Right ventricle myocardium inferior (tissue), 1 donor: ENCODE data around the gene FRMD3. TPM values are rescaled to one million over a fixed set of nuclear protein-coding genes. Genes with fewer than 3 reads are reported as not detected.

Experiments
- ATAC-seq: fragments of 200-7000 bp; cut with Tn5 transposase; one replicate; pipeline ENCODE4 v1.9.1; 2020; ENCODE audit warnings: mild to moderate bottlenecking, moderate library complexity
- DNase-seq: peaks from one replicate; pipeline ENCODE4 v3.0.0; 2021; ENCODE audit errors: missing footprints
- intact Hi-C: fragments of 100-400 bp; cut with DNase I; formaldehyde crosslinking; loops from one replicate; pipeline ENCODE4 v1.11.0; 2022
- total RNA-seq: library from RNA; stranded (reverse); fragmentation: NEBNext Ultra II Directional; extraction: Animal tissue kit (Norgen Biotek cat#: 25700); gene quantifications from one replicate; pipeline ENCODE4 v1.2.1, GENCODE V29; 2021
- donor health status: DM: no; HTN: yes; CAD: no; lungs with severe emphysema.

Gene FRMD3
- total RNA-seq, 1 donor from 2014 or later, result 98.9 TPM

DNA sequence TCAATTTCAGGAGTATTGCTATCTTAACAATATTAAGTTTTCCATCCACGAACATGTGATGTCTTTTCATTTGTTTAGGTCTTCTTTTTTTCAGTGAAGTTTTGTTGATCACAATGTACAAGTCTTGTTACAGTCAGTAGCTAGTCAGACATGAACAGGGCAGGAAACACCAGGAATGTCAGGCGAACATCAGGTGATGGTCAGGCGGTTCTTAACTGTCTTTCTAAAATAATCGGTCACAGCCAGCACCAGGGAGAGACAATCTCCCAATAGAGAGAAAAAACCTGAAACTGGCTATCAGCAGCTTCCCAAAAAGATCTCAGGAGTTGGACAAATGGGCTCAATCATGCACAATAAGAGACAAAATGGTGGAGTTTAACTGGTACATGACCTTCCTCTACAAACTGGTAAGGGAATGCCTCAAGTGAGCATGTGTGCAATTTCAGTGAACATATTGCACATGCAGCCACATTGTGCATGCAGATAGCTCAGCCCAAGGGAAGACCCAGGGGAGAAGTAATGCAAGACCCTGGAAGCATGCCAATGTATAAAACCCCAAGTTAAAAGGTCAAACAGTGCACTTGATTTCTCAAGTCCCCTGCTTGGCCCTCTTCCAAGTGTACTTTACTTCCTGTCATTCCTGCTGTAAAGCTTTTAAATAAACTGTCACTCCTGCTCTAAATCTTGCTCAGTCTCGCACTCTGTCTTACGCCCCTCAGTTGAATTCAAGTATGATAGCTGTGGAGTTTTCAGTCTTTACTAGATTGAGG lies 299.1 kb downstream of the FRMD3 start:
- intact Hi-C loops, result loop anchor here (10.0 kb wide), 1 partner anchor 466 kb away; the partner anchor contains the start of gene UBQLN1
- DNase-seq, result no peak

GRCh38 chr9:83236029-83236696 lies 302.0 kb downstream of the FRMD3 start:
- DNase-seq (no peak), ATAC-seq (no peak)
- intact Hi-C loops, result loop anchor here (10.0 kb wide), 1 partner anchor 469 kb away; the partner anchor contains the start of gene UBQLN1

More for the DNA sequence above, 299.1 kb downstream of the FRMD3 start:
- peak; percentile 67 for ATAC-seq

DNA sequence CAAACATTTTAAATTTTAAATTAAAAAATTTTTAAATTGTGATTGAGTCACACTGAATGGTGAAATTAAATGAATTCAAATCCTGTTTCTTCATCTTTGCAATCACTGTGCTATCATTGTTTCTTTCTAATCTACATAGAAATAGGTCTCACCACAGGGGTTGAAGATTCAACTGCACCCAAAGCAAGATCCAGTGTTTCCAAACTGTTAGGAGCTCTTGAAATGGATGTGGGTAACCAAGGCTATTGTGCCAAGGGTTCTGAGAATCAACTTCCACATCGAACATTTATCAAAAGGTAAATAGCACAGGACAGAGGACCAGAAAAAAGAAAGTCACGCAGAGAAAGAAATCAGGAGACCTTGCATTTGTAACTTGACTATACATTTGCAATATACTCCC lies 302.7 kb downstream of the FRMD3 start:
- intact Hi-C loops, result loop anchor here (10.0 kb wide), 1 partner anchor 469 kb away; the partner anchor contains the start of gene UBQLN1
- DNase-seq (no peak), ATAC-seq (no peak)

DNA sequence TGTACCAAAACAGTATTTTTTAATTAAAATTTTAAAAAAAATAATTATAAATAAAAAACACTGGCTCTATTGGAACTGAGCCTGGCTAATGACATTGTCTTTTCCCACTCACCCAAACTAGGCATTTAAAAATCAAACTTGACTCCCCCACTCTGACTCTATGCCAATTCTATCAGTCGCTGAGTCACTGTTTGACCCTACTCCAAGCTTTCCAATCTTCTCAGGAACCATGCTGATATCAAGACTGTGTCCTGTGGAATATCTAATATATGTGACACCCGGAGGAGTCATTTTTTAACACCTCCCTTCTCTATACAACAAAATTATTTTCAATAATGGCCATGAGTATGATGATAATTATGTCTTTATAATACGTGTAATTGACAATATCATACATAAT lies 303.7 kb downstream of the FRMD3 start:
- DNase-seq, result no peak
- ATAC-seq, result no peak
- intact Hi-C loops, result loop anchor here (5.0 to 10.0 kb wide), 2 partner anchors 33 to 470 kb away; partner anchors contain the start of gene UBQLN1

DNA sequence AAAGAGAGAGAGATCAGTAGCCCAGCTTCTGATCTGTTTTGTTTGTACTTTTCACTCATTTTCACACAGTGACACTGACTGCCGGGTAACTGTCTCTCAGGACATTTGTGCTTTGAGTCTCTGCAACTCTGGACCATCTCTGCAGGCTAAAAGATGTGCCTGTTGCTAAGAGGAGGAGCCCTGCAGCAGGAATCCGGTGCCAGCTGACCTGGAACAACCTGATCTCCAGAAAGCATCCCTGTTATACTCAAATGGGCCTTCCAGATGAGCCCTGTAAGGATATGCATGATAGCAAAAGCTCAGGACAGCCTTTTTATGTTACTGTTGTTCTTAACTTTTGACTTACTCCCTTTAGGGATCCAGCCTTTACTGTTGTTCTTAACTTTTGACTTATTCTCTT lies 304.6 kb downstream of the FRMD3 start:
- ATAC-seq (peak; percentile 31), DNase-seq (no peak)
- intact Hi-C loops, result loop anchor here (5.0 to 10.0 kb wide), 2 partner anchors 34 to 471 kb away; partner anchors contain the start of gene UBQLN1

GRCh38 chr9:83231039-83231438 lies 307.2 kb downstream of the FRMD3 start:
- intact Hi-C loops, result loop anchor here (5.0 to 10.0 kb wide), 2 partner anchors 36 to 474 kb away; partner anchors contain the start of gene UBQLN1
- peak; percentile 42 for ATAC-seq
- DNase-seq, result no peak

DNA sequence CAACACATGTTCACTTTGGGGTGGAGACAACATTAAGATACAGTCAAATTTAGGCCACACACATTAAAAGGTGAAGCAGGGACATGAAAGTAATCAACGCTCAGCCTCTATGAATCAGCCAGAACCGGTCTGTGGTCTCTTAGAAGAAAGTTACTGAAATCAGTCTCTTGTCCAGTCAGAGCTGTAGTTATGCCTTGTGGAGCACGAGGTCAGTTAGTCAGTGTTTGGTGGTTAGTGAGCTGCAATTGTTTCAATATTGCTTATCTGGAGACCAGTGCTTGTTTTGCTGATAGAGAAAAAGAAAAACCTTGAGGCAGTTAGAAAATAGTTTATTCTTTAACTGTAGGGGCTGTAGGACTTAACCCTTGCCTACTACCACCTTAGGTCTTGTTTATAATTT lies 317.5 kb downstream of the FRMD3 start:
- intact Hi-C loops, result no loop called here
- no peak for ATAC-seq
- no peak for DNase-seq

GRCh38 chr9:83219924-83220438 lies 318.2 kb downstream of the FRMD3 start:
- no peak for DNase-seq
- intact Hi-C loops, result loop anchor here (2.0 to 5.0 kb wide), 3 partner anchors 107 to 319 kb away; partner anchors contain the start of gene FRMD3
- peak; percentile 15 for ATAC-seq

DNA sequence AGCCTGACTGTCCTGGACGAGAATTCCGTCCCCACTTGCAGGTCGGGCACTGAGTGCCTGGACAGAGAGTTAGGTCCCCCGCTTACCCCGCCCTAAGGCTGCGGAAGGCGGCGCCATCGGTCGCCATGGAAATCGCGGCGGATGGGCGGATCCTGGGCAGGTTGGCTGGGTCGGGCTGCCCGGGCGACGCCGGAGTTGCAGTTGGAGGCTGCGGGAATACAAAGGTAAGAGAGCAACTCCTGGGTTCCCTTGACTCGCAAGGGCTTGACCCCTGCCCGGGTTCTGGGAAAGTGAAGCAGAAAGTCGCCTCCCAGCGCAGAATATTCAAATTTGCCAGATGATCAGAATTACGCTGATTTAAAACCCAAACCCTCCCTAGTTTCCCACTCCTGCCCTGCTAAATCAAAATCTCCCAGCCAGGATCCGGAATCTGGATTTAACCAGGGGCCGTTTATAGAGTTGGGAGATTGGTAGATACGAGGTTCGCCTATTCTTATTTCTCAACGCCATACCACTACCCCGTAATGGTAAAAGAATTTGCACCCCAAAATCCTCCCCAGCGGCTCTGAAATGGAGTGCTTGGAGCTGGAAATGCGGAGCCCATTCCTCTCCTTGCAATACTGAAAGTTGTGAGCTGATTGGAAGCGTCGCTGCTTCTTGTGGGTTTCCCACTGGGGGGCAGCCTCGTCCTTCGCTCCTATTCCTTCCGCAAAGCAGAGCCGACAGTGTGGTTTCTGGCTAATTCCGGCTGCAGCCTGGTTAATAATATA lies 318.9 kb downstream of the FRMD3 start:
- DNase-seq, result peak; percentile 86
- peak; percentile 97 for ATAC-seq
- intact Hi-C loops, result loop anchor here (2.0 to 5.0 kb wide), 3 partner anchors 108 to 319 kb away; partner anchors contain the start of gene FRMD3

DNA sequence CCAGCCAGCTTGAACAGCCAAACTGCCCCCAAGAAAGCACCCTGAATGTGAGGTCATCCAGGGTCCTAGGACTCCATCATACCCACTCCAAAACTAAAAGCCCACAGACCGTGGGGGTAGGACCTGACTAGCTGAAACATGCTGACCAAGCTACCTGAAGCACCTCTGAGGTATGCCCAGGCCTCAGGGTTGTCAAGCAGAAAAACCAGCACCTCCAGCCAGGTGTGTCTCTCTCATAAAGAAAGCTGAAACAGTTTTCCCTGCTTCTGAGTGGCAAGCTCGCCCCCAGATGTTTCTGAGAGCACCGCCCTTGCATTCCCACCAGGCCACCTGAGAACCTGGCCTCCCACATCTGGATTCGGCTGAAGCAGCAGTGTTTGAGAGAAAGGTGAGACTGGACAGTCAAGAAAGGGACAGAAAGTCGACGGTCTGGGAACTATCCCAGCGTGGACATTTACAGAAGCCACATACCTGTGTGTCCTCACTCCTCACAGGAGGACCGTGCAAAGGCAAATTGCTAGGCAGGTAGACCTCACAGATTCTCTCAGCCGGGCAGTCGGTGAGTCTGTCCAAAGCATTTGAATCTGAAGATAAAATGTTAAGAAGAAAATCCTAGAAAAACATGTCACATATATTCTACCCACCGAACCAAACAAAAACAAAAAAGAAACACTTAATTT lies 319.6 kb downstream of the FRMD3 start:
- DNase-seq (no peak), ATAC-seq (no peak)
- intact Hi-C loops, result loop anchor here (2.0 to 5.0 kb wide), 3 partner anchors 109 to 320 kb away; partner anchors contain the start of gene FRMD3

GRCh38 chr9:83209188-83209731 lies 328.9 kb downstream of the FRMD3 start:
- DNase-seq (no peak), ATAC-seq (no peak)
- intact Hi-C loops, result no loop called here

DNA sequence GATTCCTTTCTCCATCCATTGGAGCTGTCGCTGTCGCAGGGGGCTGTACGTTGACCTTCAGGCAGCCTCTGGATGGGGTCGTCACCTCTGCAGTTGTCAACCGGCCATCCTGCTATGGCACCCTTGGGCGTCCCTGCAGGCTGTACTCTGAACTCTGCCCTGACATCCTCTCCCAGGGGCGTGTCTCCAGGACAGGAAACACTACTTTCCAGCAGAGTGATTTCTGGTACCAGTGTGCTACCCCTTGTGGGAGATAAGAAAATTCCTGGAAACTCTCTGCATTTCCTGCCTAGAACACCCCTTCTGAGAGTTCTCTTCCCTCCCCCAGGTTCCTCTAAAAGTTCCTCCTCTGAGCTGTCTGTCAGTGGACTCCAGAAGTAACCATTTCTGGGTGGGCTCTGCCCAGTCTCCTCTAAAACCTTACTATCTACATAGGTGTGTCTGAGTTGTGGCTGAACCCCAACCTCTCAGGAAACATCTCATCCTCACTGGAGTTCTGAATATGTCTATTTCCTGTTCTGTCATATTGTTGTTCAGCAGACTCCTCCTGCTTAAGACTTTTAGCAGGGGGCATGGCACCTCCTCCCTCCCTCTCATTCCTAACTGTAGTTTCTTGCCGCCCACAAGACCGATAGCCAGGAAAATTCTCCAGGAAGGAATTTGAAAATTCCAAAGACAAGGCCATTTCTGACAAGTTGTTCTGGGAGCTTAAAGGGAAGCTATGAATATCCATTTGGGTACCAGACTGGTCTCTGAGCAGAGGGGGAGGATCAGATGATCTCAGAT lies 329.9 kb downstream of the FRMD3 start:
- DNase-seq, result no peak
- no peak for ATAC-seq
- intact Hi-C loops, result no loop called here

GRCh38 chr9:83204047-83204446 lies 334.2 kb downstream of the FRMD3 start:
- intact Hi-C loops, result no loop called here
- DNase-seq (no peak), ATAC-seq (peak; percentile 29)

- no peak for DNase-seq
- intact Hi-C loops, result no loop called here
- ATAC-seq, result no peak
These were observed 337.7 kb downstream of the FRMD3 start for GRCh38 chr9:83200531-83200930.

DNA sequence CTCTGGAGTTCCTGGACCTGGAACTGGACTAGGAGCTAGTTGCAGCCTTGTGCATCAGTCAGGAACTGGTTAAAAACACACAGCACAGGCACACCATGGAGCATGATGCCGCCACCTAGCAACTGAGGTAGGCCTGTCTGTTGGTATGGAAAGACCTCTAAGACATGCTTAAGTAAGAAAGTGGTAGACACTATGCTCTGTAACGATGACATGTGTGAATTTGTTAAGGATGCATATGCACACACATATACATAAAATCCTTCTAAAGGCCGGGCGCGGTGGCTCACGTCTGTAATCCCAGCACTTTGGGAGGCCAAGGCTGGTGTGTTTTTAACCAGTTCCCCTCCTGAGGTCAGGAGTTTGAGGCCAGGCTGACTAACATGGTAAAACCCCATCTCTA lies 338.4 kb downstream of the FRMD3 start:
- ATAC-seq (no peak), DNase-seq (no peak)
- intact Hi-C loops, result loop anchor here (5.0 kb wide), 1 partner anchor 447 kb away; no protein-coding TSS in a partner anchor

DNA sequence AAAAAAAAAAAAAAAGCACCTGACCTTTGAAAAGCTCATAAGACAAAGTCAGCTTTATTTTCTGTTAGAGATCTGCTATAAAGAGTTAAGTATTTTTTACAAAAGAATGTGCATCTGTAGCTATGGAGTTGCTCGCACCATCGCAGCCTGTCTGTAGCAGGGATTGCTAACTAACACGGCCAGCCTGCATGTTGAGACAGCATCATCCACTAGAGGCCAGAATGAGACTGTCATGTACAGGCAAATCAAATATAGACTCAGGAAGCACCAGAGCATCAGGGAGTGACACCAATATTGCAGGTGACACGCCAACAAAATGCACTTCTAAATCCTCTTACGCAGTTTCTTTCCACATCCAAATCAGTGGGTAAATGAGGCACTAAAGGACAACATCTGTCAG lies 339.0 kb downstream of the FRMD3 start:
- no peak for DNase-seq
- ATAC-seq, result peak; percentile 85
- intact Hi-C loops, result loop anchor here (5.0 kb wide), 1 partner anchor 448 kb away; no protein-coding TSS in a partner anchor

- DNase-seq, result no peak
- intact Hi-C loops, result loop anchor here (1.0 to 5.0 kb wide), 2 partner anchors 399 to 449 kb away; no protein-coding TSS in a partner anchor
- no peak for ATAC-seq
These were observed 339.8 kb downstream of the FRMD3 start for GRCh38 chr9:83198371-83198770.
